Measurements from ENCODE around the gene SLC25A13. TPM values are rescaled to one million over a fixed set of nuclear protein-coding genes. Genes with fewer than 3 reads are reported as not detected.
A peak's percentile ranks its signal among the peaks of the same experiment; 100 is the strongest.

Gene SLC25A13
- total and polyA plus RNA-seq, 2 of the 13 experiments (the other 11 are each of a cell fraction or from before 2014, with no cell fraction given) = 36.2 to 84.9 TPM

DNA sequence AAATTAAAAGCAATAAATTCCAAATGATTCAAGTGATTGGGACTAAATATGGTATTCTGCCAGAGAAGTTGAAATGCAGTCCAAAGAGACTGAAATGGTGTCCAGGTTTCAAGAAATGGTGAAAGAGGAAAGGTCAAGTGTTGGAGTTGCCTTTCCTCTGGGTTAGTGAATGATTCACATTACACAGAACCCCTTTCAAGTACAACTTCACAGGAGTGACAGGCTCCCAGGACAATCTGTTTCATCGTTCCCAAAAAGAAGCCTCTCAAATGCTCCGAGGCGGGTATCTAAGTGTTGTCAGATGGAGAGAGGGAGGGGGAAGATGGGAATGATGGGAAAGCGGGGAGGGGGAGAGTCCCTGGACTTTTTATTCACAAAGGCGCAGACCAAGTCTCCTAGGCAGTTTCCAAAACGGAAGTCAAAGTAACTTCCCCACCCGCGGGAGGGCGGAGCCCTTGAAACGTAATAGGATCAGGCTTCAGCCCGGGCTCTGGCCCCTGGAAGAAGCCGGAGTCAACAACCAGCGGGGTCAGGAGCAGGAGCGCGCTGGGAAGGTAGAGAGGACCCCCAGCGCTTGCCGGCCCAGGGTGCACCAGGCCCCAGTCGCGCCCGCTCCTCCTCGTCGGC lies 754 bp downstream of the SLC25A13 start (continued):
- 0 out of 2 replicates have a peak, but pooled peaks have one; percentile 26 for TF ChIP-seq ZNF280D (CRISPR knock-in tag; IDR thresholded peaks at IDR 0.05)
- no peak for TF ChIP-seq RXRB (CRISPR knock-in tag; IDR thresholded peaks at IDR 0.05; ENCODE audit: borderline replicate concordance)
- peak; percentile 56 for TF ChIP-seq ASH2L (IDR thresholded peaks at IDR 0.05; ENCODE audit: insufficient read length, low read depth, low read length)
- TF ChIP-seq RARG (CRISPR knock-in tag; IDR thresholded peaks at IDR 0.05; ENCODE audit: low read depth) = no peak
- no peak for TF ChIP-seq RARA (CRISPR knock-in tag; IDR thresholded peaks at IDR 0.05)
- TF ChIP-seq PRDM4 (CRISPR knock-in tag; IDR thresholded peaks at IDR 0.05; ENCODE audit: borderline replicate concordance) = no peak
- TF ChIP-seq SOX5 (CRISPR knock-in tag; IDR thresholded peaks at IDR 0.05; ENCODE audit: borderline replicate concordance) = no peak
- no peak for TF ChIP-seq TFDP1 (CRISPR knock-in tag; IDR thresholded peaks at IDR 0.05; ENCODE audit: borderline replicate concordance)
- TF ChIP-seq, protein P1, sequence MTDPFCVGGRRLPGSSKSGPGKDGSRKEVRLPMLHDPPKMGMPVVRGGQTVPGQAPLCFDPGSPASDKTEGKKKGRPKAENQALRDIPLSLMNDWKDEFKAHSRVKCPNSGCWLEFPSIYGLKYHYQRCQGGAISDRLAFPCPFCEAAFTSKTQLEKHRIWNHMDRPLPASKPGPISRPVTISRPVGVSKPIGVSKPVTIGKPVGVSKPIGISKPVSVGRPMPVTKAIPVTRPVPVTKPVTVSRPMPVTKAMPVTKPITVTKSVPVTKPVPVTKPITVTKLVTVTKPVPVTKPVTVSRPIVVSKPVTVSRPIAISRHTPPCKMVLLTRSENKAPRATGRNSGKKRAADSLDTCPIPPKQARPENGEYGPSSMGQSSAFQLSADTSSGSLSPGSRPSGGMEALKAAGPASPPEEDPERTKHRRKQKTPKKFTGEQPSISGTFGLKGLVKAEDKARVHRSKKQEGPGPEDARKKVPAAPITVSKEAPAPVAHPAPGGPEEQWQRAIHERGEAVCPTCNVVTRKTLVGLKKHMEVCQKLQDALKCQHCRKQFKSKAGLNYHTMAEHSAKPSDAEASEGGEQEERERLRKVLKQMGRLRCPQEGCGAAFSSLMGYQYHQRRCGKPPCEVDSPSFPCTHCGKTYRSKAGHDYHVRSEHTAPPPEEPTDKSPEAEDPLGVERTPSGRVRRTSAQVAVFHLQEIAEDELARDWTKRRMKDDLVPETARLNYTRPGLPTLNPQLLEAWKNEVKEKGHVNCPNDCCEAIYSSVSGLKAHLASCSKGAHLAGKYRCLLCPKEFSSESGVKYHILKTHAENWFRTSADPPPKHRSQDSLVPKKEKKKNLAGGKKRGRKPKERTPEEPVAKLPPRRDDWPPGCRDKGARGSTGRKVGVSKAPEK (CRISPR knock-in tag; IDR thresholded peaks at IDR 0.05; ENCODE audit: borderline replicate concordance) = no peak
- TF ChIP-seq NPAS2 (CRISPR knock-in tag; IDR thresholded peaks at IDR 0.05; ENCODE audit: borderline replicate concordance) = no peak; the same call in 1 of the 2 replicates
- TF ChIP-seq REPIN1 (CRISPR knock-in tag; IDR thresholded peaks at IDR 0.05; ENCODE audit: borderline replicate concordance, low read depth) = no peak
- TF ChIP-seq ZNF276 (CRISPR knock-in tag; IDR thresholded peaks at IDR 0.05; ENCODE audit: low read depth) = no peak
- TF ChIP-seq ZNF34 (CRISPR knock-in tag; IDR thresholded peaks at IDR 0.05; ENCODE audit: borderline replicate concordance) = no peak
- no peak for TF ChIP-seq ZEB1 (IDR thresholded peaks at IDR 0.05; ENCODE audit: insufficient replicate concordance, low read depth)
- 0 out of 2 replicates have a peak, but pooled peaks have one; percentile 23 for TF ChIP-seq SMAD3 (CRISPR knock-in tag; IDR thresholded peaks at IDR 0.05)
